GM18505 (cell line): Measurements from ENCODE around the gene HMGN4.
"Not testable (repeated sequence)": the region's sequence is repeated elsewhere in the genome, so short reads cannot be mapped to it uniquely, and the experiment has no call there.

Source experiments
- ATAC-seq: cut with Tn5 transposase; IDR thresholded peaks from one replicate; pipeline ENCODE4 v1.9.1; 2021; ENCODE audit not compliant: unreplicated experiment
- POLR2A ChIP-seq: IDR thresholded peaks from 4 replicates; pipeline ENCODE4 v1.6.1; 2011; ENCODE audit warnings: borderline replicate concordance; ENCODE audit not compliant: insufficient read depth, insufficient read length; ENCODE audit errors: extremely low read depth

The HMGN4 gene

DNA sequence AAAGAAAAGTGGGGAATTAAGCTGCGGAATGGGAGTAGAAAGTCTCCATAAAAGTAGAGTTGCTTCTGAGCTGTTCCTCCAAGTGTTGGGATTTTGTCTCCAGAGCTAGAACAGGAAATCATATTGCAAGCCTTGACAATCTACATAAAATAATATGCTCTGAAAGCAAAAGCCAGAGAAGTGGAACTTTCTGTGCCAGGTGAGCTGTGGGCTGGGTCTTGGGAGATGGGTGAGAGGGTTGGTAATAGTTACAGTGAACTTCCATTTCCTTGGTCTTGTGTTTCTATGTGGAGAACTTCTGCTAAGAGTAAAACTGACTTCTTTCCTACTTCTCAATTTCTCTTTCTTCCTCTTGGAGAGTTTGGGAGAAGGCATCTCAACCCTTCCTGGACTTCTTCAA is 6.3 kb upstream of the HMGN4 start:
- TF ChIP-seq POLR2A: no peak
- ATAC-seq: no peak

GRCh38 chr6:26532699-26533531 is 5.3 kb upstream of the HMGN4 start:
- ATAC-seq: peak; percentile 34
- no peak for TF ChIP-seq POLR2A

GRCh38 chr6:26533532-26533931 is 4.6 kb upstream of the HMGN4 start:
- no peak for ATAC-seq
- no peak for TF ChIP-seq POLR2A

DNA sequence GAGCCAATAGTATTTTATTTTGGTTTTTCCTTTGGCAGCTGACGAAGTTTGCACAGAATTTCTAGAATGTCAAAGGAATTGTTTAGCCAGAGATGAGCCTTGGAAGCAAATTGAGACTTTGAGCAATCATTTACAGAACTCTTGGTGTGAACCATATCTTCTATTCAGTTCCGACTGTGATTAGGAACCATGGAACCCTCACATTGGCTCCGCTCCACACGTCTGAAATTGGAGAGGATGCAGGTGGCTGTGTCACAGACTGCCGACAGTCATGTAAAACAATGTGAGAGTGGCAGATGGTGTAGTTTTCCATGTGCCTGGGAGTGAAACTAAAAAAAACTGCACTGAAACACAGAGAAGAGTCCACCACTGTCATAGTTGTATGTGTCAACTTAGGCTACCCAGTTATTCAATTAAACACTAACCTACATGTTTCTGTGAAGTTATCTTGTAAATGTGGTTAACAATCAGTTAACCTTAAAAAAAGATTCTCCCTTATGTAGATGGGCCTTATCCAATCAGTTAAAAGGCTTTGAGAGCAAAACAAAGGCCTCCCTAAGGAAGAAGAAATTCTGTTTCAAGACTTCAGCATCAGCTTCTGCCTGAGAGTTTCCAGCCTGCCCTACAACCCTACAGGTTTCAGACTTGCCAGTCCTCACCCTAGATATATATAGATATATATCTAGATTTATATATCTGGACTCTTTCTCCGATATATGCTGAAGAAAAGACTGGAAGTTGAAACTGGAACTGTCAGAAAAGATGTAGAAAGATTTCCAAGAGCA is 3.3 kb upstream of the HMGN4 start:
- no peak for ATAC-seq
- no peak for TF ChIP-seq POLR2A

- peak; percentile 20 for TF ChIP-seq POLR2A
- no peak for ATAC-seq
These were observed 1.5 kb upstream of the HMGN4 start for GRCh38 chr6:26536571-26537159.

DNA sequence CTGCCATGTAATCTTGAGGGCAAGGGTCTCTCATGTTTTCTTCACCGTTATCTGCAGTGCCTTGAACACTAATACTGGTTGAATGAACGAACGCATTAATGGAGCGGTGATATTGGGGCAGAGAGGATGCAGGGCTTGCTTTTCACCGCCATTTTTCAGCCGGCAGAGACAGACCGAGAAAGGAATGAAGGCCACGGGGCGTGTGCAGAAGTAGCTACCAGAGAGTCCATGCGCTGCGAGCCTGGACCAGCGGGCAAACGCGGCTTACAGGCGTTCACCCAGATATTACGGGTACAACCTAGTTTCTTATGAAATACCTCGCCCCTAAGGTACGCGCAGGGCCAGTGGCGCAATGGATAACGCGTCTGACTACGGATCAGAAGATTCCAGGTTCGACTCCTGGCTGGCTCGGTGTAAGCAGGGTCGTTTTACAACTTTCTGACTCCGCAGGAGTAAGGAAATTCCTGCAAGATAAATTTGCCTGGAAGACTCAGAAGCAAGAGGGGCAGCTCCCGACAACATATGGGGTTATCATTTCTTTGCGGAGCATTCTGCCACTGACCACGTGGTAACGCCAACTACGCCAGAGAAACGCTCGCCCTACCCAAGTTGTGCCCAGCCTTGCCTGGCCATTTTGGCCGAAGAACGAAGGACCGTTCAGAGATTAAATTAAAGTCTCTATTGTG is 863 bp upstream of the HMGN4 start:
- ATAC-seq: peak; percentile 39

GRCh38 chr6:26538572-26538902 is 371 bp downstream of the HMGN4 start:
- no peak for TF ChIP-seq POLR2A
- ATAC-seq: no peak

More for the DNA sequence above, 863 bp upstream of the HMGN4 start:
- TF ChIP-seq POLR2A: peak; percentile 52

DNA sequence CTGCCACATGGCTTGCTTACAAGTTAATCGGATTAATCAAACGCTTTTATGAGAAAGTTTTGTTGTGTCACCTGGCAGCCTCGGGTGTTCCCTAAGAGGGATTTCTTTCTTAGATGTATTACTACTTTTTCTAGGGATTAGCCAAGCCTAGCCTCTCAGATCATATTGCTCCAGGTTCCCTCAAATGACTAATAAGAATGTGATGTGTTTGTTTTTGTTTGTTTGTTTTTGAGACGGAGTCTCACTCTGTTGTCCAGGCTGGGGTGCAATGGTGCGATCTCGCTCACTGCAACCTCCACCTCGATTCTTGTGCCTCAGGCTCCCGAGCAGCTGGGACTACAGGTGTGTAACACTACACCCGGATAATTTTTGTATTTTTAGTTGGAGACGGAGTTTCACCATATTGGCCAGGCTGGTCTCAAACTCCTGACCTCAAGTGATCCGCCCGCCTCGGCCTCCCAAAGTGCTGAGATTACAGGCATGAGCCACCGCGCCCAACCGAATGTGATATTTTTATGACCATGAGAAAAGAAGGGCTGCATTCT is 977 bp downstream of the HMGN4 start:
- ATAC-seq: no peak
- TF ChIP-seq POLR2A: no peak

GRCh38 chr6:26541579-26541978 is 3.4 kb downstream of the HMGN4 start:
- ATAC-seq: no peak
- no peak for TF ChIP-seq POLR2A

GRCh38 chr6:26543953-26544352 is 5.8 kb downstream of the HMGN4 start:
- ATAC-seq: no peak
- TF ChIP-seq POLR2A: no peak

DNA sequence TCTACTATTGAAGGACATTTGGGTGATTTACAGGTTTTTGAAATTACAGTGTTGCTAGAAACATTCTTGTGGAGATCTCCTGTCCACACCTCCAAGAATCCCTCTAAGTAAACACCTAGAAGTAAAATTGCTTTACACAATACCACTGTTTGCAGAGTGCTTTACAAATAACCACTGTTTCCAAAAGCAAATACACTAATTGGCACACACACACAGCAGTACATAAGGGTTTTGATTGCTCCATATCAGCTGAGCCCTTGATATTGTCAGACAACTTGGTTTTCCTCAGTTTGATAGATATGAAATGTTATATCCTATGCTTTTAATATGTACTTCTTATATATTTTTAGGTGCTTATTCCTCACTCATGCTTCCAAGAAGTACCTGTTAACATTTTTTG is 6.3 kb downstream of the HMGN4 start:
- no peak for ATAC-seq

DNA sequence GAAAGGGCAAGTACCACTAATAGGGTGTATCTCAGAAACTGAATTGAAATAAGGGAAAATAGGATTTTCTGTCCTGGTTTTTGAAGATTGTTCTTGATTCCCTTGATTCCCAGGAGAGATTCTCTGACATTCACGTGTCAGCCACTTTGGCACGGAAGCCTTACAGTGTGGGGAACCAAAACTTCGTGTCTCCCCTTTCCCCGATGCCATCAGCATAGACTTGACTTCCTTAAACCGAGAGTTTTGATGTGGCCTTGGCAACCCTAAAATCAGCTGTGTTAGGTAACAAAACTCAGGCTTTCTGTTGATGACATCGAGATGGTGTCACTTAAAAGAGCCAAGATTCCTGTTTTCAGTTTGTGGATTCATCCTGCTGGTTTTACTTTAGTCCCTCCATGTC is 7.5 kb downstream of the HMGN4 start:
- no peak for TF ChIP-seq POLR2A

More for the DNA sequence above, 6.3 kb downstream of the HMGN4 start:
- no peak for TF ChIP-seq POLR2A

GRCh38 chr6:26547363-26547762 is 9.2 kb downstream of the HMGN4 start:
- ATAC-seq: not testable (repeated sequence)

More for the DNA sequence above, 7.5 kb downstream of the HMGN4 start:
- no peak for ATAC-seq

- no peak for ATAC-seq
- peak; percentile 50 for TF ChIP-seq POLR2A
These were observed 12.3 kb downstream of the HMGN4 start for GRCh38 chr6:26550250-26550993.
